ENCODE results near the gene TRIM8.

Gene TRIM8

GRCh38 chr10:102669206-102670064 is 25.2 kb downstream of the TRIM8 start:
- H3K36me3 ChIP-seq (ENCODE audit: control insufficient read depth, insufficient read depth, low read length), result no peaks in the 10 kb centered on the region
- H3K27ac ChIP-seq (ENCODE audit: insufficient read depth, low read length, poor library complexity, severe bottlenecking), result peak overlapping the region; percentile 1
- no peaks in the 10 kb centered on the region for H3K27me3 ChIP-seq (replicated peaks; ENCODE audit: control insufficient read depth, insufficient read depth, low read length, poor library complexity, severe bottlenecking)
- no peak overlapping the region for H3K4me3 ChIP-seq (ENCODE audit: insufficient read depth, low read depth, low read length, poor library complexity, severe bottlenecking)
- DNase-seq, result no peak
- no peaks in the 10 kb centered on the region for H3K9me3 ChIP-seq (ENCODE audit: control insufficient read depth, low read length)
- H3K4me1 ChIP-seq (ENCODE audit: control insufficient read depth, insufficient read depth, low read length, poor library complexity, severe bottlenecking), result peaks cover 29% of the 10 kb centered on the region

GRCh38 chr10:102670065-102670670 is 25.9 kb downstream of the TRIM8 start:
- Histone ChIP-seq H3K36me3 (ENCODE audit: control insufficient read depth, insufficient read depth, low read length) (no peaks in the 10 kb centered on the region), H3K27ac (ENCODE audit: insufficient read depth, low read length, poor library complexity, severe bottlenecking) (peak overlapping the region; percentile 1), H3K9me3 (ENCODE audit: control insufficient read depth, low read length) (no peaks in the 10 kb centered on the region), H3K4me1 (ENCODE audit: control insufficient read depth, insufficient read depth, low read length, poor library complexity, severe bottlenecking) (peaks cover 36% of the 10 kb centered on the region), H3K4me3 (ENCODE audit: insufficient read depth, low read depth, low read length, poor library complexity, severe bottlenecking) (no peak overlapping the region), H3K27me3 (replicated peaks; ENCODE audit: control insufficient read depth, insufficient read depth, low read length, poor library complexity, severe bottlenecking) (no peaks in the 10 kb centered on the region)
- DNase-seq, result no peak

- Histone ChIP-seq H3K4me1 (ENCODE audit: control insufficient read depth, insufficient read depth, low read length, poor library complexity, severe bottlenecking) (peaks cover 44% of the 10 kb centered on the region), H3K27ac (ENCODE audit: insufficient read depth, low read length, poor library complexity, severe bottlenecking) (no peak overlapping the region), H3K9me3 (ENCODE audit: control insufficient read depth, low read length) (no peaks in the 10 kb centered on the region), H3K27me3 (replicated peaks; ENCODE audit: control insufficient read depth, insufficient read depth, low read length, poor library complexity, severe bottlenecking) (no peaks in the 10 kb centered on the region), H3K36me3 (ENCODE audit: control insufficient read depth, insufficient read depth, low read length) (no peaks in the 10 kb centered on the region), H3K4me3 (ENCODE audit: insufficient read depth, low read depth, low read length, poor library complexity, severe bottlenecking) (no peak overlapping the region)
- no peak for DNase-seq
Measured at GRCh38 chr10:102670871-102671434, 26.7 kb downstream of the TRIM8 start.

GRCh38 chr10:102673236-102673818 is 29.0 kb downstream of the TRIM8 start:
- no peak overlapping the region for H3K4me3 ChIP-seq (ENCODE audit: insufficient read depth, low read depth, low read length, poor library complexity, severe bottlenecking)
- H3K9me3 ChIP-seq (ENCODE audit: control insufficient read depth, low read length), result no peaks in the 10 kb centered on the region
- no peaks in the 10 kb centered on the region for H3K27me3 ChIP-seq (replicated peaks; ENCODE audit: control insufficient read depth, insufficient read depth, low read length, poor library complexity, severe bottlenecking)
- H3K27ac ChIP-seq (ENCODE audit: insufficient read depth, low read length, poor library complexity, severe bottlenecking), result peak overlapping the region; percentile 82
- no peak for DNase-seq
- H3K4me1 ChIP-seq (ENCODE audit: control insufficient read depth, insufficient read depth, low read length, poor library complexity, severe bottlenecking), result peaks cover 48% of the 10 kb centered on the region
- no peaks in the 10 kb centered on the region for H3K36me3 ChIP-seq (ENCODE audit: control insufficient read depth, insufficient read depth, low read length)

GRCh38 chr10:102673819-102674511 is 29.7 kb downstream of the TRIM8 start:
- Histone ChIP-seq H3K27me3 (replicated peaks; ENCODE audit: control insufficient read depth, insufficient read depth, low read length, poor library complexity, severe bottlenecking) (no peaks in the 10 kb centered on the region), H3K4me1 (ENCODE audit: control insufficient read depth, insufficient read depth, low read length, poor library complexity, severe bottlenecking) (peaks cover 43% of the 10 kb centered on the region), H3K27ac (ENCODE audit: insufficient read depth, low read length, poor library complexity, severe bottlenecking) (peak overlapping the region; percentile 82), H3K4me3 (ENCODE audit: insufficient read depth, low read depth, low read length, poor library complexity, severe bottlenecking) (peak overlapping the region; percentile 49), H3K36me3 (ENCODE audit: control insufficient read depth, insufficient read depth, low read length) (no peaks in the 10 kb centered on the region), H3K9me3 (ENCODE audit: control insufficient read depth, low read length) (no peaks in the 10 kb centered on the region)
- DNase-seq, result peak; percentile 54 to 68 (median 64)

GRCh38 chr10:102674566-102674965 is 30.3 kb downstream of the TRIM8 start:
- Histone ChIP-seq H3K4me3 (ENCODE audit: insufficient read depth, low read depth, low read length, poor library complexity, severe bottlenecking) (peak overlapping the region; percentile 49), H3K9me3 (ENCODE audit: control insufficient read depth, low read length) (no peaks in the 10 kb centered on the region), H3K4me1 (ENCODE audit: control insufficient read depth, insufficient read depth, low read length, poor library complexity, severe bottlenecking) (peaks cover 41% of the 10 kb centered on the region), H3K36me3 (ENCODE audit: control insufficient read depth, insufficient read depth, low read length) (no peaks in the 10 kb centered on the region), H3K27me3 (replicated peaks; ENCODE audit: control insufficient read depth, insufficient read depth, low read length, poor library complexity, severe bottlenecking) (no peaks in the 10 kb centered on the region), H3K27ac (ENCODE audit: insufficient read depth, low read length, poor library complexity, severe bottlenecking) (peak overlapping the region; percentile 82)
- DNase-seq, result no peak

- H3K36me3 ChIP-seq (ENCODE audit: control insufficient read depth, insufficient read depth, low read length), result no peaks in the 10 kb centered on the region
- peaks cover 38% of the 10 kb centered on the region for H3K4me1 ChIP-seq (ENCODE audit: control insufficient read depth, insufficient read depth, low read length, poor library complexity, severe bottlenecking)
- H3K9me3 ChIP-seq (ENCODE audit: control insufficient read depth, low read length), result no peaks in the 10 kb centered on the region
- peak overlapping the region; percentile 82 for H3K27ac ChIP-seq (ENCODE audit: insufficient read depth, low read length, poor library complexity, severe bottlenecking)
- DNase-seq, result no peak
- H3K4me3 ChIP-seq (ENCODE audit: insufficient read depth, low read depth, low read length, poor library complexity, severe bottlenecking), result peak overlapping the region; percentile 49
- no peaks in the 10 kb centered on the region for H3K27me3 ChIP-seq (replicated peaks; ENCODE audit: control insufficient read depth, insufficient read depth, low read length, poor library complexity, severe bottlenecking)
Measured at GRCh38 chr10:102675011-102675665, 30.9 kb downstream of the TRIM8 start.

- peaks cover 38% of the 10 kb centered on the region for H3K4me1 ChIP-seq (ENCODE audit: control insufficient read depth, insufficient read depth, low read length, poor library complexity, severe bottlenecking)
- DNase-seq, result no peak
- H3K27me3 ChIP-seq (replicated peaks; ENCODE audit: control insufficient read depth, insufficient read depth, low read length, poor library complexity, severe bottlenecking), result no peaks in the 10 kb centered on the region
- H3K36me3 ChIP-seq (ENCODE audit: control insufficient read depth, insufficient read depth, low read length), result peaks cover 4% of the 10 kb centered on the region
- peak overlapping the region; percentile 82 for H3K27ac ChIP-seq (ENCODE audit: insufficient read depth, low read length, poor library complexity, severe bottlenecking)
- H3K4me3 ChIP-seq (ENCODE audit: insufficient read depth, low read depth, low read length, poor library complexity, severe bottlenecking), result no peak overlapping the region
- H3K9me3 ChIP-seq (ENCODE audit: control insufficient read depth, low read length), result no peaks in the 10 kb centered on the region
Measured at GRCh38 chr10:102675666-102676533, 31.6 kb downstream of the TRIM8 start.
